H1 (cell line): ENCODE results near the gene HYCC1. TPM values are rescaled to one million over a fixed set of nuclear protein-coding genes. Genes with fewer than 3 reads are reported as not detected.

Experiments
- HDAC6 ChIP-seq: IDR thresholded peaks from one replicate; pipeline ENCODE4 v1.7.1; 2012; ENCODE audit warnings: low read depth, mild to moderate bottlenecking, inconsistent platforms, low read length, moderate library complexity
- PHF8 ChIP-seq: fragments of 200-600 bp; sonication (generic); conservative IDR thresholded peaks from 2 replicates; pipeline ENCODE4 v1.7.1; 2012; ENCODE audit warnings: low read depth, mild to moderate bottlenecking, inconsistent platforms, low read length, moderate library complexity
- POU5F1 ChIP-seq: IDR thresholded peaks from 2 replicates; pipeline ENCODE4 v1.6.1; 2011; ENCODE audit warnings: low read depth, mild to moderate bottlenecking, low read length, moderate library complexity
- polyA plus RNA-seq, 7 experiments: library from polyadenylated mRNA; depleted of rRNA in 3 of 7; stranded (reverse) in 5 of 7; unstranded in 2 of 7; fragments of >200 nt in 5 of 7; fragments of 200-250 nt in 2 of 7; gene quantifications; 1 replicate in 5 of 7; 2 replicates in 1 of 7; 4 replicates in 1 of 7; pipeline versions ENCODE4 v1.2.1 to v1.2.3, GENCODE V29; 2011 to 2013; ENCODE audit warnings: missing spikeins in 2 of 7, mixed read lengths in 2 of 7
- total RNA-seq: library from RNA; stranded (reverse); fragmentation: NEBNext Ultra II Directional; extraction: Animal tissue kit (Norgen Biotek cat#: 25700); gene quantifications from 2 replicates; pipeline ENCODE4 v1.2.1, GENCODE V29; 2021

Gene HYCC1
- total and polyA plus RNA-seq, 2 of the 8 experiments (the other 6 are each of a cell fraction or from before 2014, with no cell fraction given), result 20.2 to 142 TPM

- no peak for TF ChIP-seq HDAC6
- TF ChIP-seq POU5F1, result no peak
- TF ChIP-seq PHF8, result no peak
Measured at GRCh38 chr7:23026164-23026563, 12.2 kb upstream of the HYCC1 start (continued).
